ENCODE data around the gene ATIC.

Gene ATIC

DNA sequence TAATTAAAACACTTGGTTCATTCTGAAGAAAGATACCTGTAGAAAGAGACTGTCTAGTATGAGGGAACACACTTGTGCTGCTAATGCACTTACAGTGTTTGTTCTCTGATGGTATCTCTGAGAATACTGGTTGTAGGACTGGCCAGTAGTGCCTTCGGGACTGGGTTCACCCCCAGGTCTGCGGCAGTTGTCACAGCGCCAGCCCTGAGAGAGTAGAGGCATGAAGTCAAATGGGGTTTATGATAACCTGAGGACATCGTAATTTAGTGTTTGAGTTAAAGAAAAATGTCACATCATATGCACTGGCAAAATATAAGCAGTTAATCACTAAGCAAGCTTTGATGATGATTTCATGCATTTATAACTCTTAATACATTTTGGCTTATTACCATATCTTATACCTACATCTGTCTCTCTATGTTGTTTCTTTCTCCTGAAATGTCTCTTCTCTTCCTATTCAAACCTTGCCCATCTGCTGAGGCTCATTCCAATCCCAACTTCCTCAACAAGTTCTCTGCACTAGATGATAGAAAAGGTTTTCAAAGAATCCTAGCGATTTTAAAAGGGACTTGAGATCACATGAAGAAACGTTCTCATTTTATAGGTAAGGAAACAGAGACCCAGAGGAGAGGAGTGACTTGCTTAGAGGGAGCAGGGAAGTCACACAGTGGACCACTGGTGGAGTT lies 50.2 kb downstream of the ATIC start:
- no peak for DNase-seq

DNA sequence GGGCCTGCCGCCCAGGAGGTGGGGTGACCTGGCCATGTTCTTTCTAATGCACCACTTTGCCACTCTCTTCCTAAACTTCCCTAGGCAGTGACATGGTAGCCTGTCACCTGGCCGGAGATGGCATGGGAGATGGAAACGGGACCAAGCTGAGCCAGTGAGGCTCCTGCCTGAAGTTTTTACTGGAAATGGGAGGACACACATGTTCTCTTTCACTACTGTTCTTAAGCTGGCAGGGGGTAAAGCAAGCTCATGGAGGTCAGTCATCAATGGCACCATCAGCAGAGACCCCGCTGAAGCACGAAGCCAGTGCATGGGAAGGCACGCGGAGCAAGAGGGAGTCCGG lies 50.7 kb downstream of the ATIC start:
- DNase-seq: no peak

- DNase-seq: no peak
Observed at GRCh38 chr2:215363039-215363438, 51.2 kb downstream of the ATIC start.

GRCh38 chr2:215363461-215364156 lies 51.8 kb downstream of the ATIC start:
- DNase-seq: no peak

DNA sequence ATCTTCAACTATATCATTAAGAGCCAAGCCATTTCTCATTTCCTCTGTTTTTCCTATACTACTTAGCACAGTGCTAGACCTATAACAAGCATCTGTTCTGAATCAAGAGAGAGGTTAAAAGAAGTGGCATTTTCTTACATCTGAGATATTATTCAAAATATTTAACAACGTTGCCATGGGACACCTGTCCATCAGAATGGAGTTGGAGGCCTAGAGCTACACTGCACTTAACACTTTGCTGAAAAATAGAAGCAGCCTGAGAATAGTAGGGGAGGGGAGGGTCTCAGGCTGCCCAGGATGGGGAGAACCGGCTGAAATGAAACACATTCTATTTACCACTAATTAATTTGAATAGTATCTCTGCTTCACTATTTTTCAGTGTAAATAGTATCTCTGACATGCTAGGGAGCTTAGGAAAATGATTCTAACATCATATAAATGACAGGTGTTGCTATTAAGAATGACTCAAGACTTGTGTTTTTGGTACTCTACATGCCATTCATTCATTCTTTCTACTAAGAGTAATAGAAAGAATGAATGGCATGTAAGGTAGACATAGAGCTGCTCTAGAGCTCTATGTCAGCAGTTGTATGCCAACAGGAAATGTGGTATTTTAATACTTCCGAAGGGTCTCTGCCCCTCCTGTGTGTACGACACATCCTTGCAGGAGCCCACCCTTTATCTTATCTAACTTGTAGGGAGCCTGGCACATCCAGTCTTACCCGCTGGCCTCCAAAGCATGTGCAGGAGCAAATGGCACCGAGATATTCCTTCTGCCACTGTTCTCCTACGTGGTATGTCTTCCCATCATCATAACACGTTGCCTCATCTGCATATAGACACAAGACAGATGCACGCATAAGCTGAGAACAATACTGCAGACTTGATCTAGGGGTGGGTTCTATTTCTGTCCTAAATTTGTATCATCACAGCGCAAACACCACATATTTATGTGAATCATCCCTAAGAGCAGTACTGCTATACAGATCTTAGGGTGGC lies 52.6 kb downstream of the ATIC start:
- DNase-seq: no peak

GRCh38 chr2:215365184-215365658 lies 53.4 kb downstream of the ATIC start:
- no peak for DNase-seq

DNA sequence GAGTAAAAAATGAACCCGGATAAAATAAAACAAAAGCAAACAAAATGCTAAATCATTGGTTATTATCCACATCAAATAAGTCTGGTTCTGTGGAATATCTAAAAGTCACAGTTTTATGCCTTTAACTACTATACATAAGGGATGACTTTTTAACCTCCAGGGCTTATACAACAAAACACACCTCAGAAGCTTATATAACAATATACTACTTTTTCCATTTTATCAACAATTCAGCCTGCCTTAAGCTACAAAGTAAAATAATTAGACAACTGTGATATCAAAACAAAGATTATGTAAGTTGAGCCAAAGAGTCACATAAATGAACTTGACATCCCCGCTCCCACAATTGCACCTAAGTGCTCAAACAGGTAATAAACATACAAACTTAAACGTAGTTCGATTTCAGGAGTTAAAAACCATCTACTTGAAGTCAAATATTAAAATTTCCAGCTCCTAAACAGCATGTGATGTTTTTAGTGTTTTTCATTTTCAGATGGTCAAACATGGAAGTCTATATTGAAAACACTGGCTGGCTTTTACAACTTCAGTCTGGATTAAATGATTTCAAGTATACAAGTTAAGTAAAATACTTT lies 54.7 kb downstream of the ATIC start:
- DNase-seq: no peak

GRCh38 chr2:215367662-215368492 lies 56.0 kb downstream of the ATIC start:
- no peak for DNase-seq

DNA sequence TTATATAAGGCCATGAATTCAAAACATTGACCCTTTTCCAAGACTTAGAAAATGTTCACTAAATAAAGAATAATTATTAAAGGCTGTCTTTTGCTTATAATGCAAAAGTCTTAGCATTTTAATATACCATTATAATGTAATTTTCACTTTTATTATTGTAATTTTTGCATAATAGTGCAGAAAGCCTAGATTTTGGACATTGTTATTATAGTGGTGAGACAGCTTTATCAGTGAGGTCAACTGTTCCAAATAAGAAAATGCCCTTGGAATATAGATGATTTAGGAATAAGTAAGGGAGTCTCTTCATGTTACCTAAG lies 56.6 kb downstream of the ATIC start:
- no peak for DNase-seq

- no peak for DNase-seq
Observed at GRCh38 chr2:215369181-215369760, 57.4 kb downstream of the ATIC start.

DNA sequence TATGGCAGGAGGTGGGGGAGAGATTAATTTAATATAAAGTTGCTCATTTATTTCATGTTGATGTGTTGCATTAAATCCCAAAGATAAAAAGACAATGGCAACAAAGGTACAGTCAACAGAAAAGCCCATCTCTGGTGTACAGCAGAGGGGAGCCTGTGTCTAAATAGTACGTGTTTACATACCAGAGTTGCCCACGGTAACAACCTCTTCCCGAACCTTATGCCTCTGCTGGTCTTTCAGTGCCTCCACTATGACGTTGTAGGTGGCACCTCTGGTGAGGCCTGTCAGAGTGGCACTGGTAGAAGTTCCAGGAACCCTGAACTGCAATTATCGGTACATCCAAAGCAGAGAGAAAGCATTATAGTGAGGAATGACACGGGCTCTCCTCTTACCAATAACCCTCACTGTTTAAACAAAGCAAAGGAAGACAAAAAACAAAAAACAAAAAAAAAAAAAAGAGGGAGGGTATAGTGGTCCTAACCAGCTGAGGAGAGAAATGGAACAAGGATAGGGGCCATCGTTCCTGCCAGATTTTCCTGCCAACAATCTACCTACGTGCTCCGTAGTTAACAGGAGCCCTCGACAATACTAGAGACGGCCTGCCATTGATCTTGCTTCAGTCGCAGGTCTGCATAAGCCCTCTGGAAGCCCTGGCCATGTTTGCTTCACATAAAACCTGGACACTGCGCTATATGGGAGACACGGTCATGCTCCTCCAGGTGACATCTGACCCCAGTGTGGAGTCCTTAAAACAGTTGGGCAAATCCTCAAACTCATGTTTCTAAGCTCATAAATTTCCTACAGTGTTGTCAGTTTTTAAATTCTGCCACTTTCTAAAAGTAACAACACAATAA lies 58.5 kb downstream of the ATIC start:
- no peak for DNase-seq

- DNase-seq: no peak
Observed at GRCh38 chr2:215371915-215372897, 60.3 kb downstream of the ATIC start.

DNA sequence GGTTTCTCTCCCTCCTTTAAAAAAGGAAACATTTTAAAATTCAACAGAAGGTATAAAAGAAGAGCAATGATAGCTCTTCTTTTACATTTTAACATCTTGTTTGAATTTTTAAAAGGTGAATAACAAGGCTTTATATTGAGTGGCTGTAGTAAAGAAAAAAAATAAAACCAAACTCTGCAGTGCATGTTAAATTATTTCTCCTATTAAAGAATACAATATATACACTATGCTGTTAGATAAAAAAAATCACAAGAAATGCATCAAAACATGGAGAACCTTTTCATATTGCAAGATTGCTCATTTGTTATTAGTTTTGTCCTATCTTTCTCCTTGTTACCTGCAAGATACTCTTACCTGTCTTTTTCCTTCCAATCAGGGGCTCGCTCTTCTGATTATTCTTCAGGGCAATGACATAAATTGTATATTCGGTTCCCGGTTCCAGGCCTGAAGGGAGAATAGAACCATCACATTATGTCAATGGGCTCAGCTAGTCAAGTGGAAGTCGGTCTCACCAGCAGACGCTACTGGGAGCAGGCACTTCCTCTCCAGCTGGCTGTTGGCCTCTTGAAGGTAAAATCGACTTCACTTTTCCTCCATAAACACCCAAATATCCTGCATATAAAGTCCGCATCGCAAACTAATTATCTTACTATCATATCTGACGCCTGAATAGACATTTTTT lies 61.2 kb downstream of the ATIC start:
- no peak for DNase-seq

- no peak for DNase-seq
Observed at GRCh38 chr2:215374002-215374401, 62.1 kb downstream of the ATIC start.

GRCh38 chr2:215374642-215375466 lies 63.0 kb downstream of the ATIC start:
- DNase-seq: no peak

DNA sequence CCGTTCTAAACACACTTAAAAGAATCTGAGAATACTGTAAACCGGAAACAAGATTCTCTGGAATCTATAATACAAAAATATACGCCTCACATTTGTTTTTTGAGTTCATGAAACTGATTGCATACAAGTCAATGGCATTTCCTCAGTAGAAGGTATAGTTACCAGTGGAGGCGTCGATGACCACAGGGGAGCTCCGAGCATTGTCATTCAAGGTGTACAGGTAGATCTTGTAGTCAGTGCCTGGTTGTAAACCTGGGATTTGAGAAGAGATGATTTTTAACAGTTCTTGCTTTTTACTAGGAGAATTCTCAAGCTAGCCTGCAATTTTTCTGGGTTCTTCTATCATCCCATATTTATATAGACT lies 63.6 kb downstream of the ATIC start:
- no peak for DNase-seq

DNA sequence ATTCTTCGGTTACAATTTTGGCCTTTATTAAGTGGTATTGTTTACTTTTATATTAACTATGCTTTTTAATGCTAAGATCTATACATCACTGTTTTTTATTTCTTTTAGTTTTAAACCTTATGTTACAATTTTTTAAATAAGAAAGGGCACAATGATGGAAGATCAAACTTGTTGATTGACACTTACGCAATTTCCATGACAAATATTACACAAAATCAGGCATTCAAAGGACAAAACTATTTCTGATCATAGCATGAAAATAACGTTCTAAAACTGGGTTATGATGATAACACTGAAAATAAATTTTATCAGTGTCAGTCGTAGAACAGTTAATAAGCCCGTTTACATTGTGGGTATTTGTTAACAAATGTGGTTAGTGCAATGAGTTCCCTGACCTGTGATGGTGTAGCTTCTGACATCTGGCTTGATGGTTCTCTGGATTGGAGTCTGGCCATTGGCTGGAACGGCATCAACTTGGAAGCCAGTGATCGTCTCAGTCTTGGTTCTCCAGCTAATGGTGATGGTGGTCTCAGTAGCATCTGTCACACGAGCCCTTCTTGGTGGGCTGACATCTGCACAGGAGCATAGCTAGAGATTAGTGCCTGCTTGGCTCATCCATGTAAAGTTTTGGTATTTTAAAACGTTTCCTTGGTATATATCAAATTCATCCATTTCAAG lies 64.4 kb downstream of the ATIC start:
- DNase-seq: no peak

- no peak for DNase-seq
Observed at GRCh38 chr2:215377283-215377682, 65.4 kb downstream of the ATIC start.
